Measurements from ENCODE around the gene ATP8A1.

ATP8A1 gene

DNA sequence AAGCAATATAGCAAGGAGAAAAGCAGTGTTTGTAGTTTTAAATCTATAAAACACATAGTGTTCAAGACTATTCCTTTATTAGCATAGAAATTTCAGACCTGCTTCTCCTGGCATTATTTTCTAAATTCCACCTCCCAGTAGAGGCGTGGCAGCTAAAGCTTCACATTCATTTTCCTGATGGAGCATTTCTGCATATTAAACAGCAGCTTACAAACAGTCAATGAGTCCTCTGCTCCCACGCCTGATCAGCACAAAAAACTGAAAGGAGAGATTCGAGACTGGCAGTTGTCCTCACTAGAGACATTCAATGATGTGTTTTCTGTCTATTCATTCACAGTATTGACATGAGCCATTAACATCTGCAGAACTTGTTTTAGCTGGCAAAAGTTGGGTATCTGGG, 198.2 kb downstream of the ATP8A1 start:
- no peak overlapping the region for H3K4me3 ChIP-seq (ENCODE audit: low read length)
- H3K36me3 ChIP-seq (replicated peaks; ENCODE audit: low read depth, low read length): peaks cover 27% of the 10 kb centered on the region
- H3K27ac ChIP-seq (ENCODE audit: low read length): peak overlapping the region; percentile 21
- no peaks in the 10 kb centered on the region for H3K27me3 ChIP-seq (ENCODE audit: low read depth, low read length)
- H3K9me3 ChIP-seq (ENCODE audit: insufficient read depth, low read length): peaks cover 4% of the 10 kb centered on the region
- H2AFZ ChIP-seq (ENCODE audit: low read depth, low read length): no peak overlapping the region
- no peak overlapping the region for H3K9ac ChIP-seq (ENCODE audit: low read length)
- H3K4me2 ChIP-seq (ENCODE audit: low read length): peak overlapping the region; percentile 11; the same call in 1 of the 2 replicates
- H4K20me1 ChIP-seq (ENCODE audit: insufficient read depth, low read length): no peaks in the 10 kb centered on the region
- H3K4me1 ChIP-seq (ENCODE audit: low read length): peaks cover 55% of the 10 kb centered on the region
- TF ChIP-seq, protein P1, sequence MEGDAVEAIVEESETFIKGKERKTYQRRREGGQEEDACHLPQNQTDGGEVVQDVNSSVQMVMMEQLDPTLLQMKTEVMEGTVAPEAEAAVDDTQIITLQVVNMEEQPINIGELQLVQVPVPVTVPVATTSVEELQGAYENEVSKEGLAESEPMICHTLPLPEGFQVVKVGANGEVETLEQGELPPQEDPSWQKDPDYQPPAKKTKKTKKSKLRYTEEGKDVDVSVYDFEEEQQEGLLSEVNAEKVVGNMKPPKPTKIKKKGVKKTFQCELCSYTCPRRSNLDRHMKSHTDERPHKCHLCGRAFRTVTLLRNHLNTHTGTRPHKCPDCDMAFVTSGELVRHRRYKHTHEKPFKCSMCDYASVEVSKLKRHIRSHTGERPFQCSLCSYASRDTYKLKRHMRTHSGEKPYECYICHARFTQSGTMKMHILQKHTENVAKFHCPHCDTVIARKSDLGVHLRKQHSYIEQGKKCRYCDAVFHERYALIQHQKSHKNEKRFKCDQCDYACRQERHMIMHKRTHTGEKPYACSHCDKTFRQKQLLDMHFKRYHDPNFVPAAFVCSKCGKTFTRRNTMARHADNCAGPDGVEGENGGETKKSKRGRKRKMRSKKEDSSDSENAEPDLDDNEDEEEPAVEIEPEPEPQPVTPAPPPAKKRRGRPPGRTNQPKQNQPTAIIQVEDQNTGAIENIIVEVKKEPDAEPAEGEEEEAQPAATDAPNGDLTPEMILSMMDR (IDR thresholded peaks at IDR 0.05; ENCODE audit: low read depth, low read length): no peak
- no peak for TF ChIP-seq EZH2phosphoT487 (IDR thresholded peaks at IDR 0.05; ENCODE audit: low read depth)
- H3K79me2 ChIP-seq (ENCODE audit: low read length): no peaks in the 10 kb centered on the region

DNA sequence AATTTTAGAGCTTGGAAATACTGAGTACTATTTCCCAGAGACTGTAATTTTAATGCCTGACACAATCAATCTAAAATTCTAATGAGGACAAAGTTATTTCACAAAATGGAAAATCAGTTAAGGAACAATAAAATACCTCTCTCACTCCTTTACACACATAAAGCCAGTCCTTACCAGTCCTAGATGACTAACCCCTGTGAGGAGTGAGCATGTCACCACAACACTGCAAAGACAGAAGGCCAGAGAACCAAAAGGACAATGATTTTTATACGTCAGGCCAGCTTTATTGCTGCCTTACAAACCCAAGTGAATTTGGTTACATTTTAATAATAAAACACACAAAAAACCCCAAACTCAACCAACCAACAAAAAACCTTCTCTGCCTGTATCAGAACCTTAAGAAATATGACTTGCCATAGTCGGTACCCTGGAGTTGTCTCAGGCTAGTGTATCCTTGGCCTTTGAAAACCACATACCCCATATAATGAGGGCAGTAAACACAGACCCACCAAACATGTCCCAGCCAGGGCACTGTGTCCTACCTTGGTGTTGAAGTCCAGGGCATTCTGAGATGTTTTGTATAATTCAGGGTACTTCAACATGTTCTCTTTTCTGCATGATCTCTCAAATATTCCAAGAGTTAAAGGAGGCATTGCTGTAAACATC, 202.0 kb downstream of the ATP8A1 start:
- Histone ChIP-seq H3K27ac (ENCODE audit: low read length) (peak overlapping the region; percentile 96; the same call in 1 of the 2 replicates), H3K4me2 (ENCODE audit: low read length) (no peak overlapping the region), H3K36me3 (replicated peaks; ENCODE audit: low read depth, low read length) (peaks cover 15% of the 10 kb centered on the region), H3K4me3 (ENCODE audit: low read length) (no peak overlapping the region), H3K27me3 (ENCODE audit: low read depth, low read length) (no peaks in the 10 kb centered on the region), H2AFZ (ENCODE audit: low read depth, low read length) (no peak overlapping the region), H4K20me1 (ENCODE audit: insufficient read depth, low read length) (no peaks in the 10 kb centered on the region), H3K9me3 (ENCODE audit: insufficient read depth, low read length) (no peaks in the 10 kb centered on the region), H3K79me2 (ENCODE audit: low read length) (no peaks in the 10 kb centered on the region), H3K9ac (ENCODE audit: low read length) (peak overlapping the region; percentile 67; the same call in 1 of the 2 replicates), H3K4me1 (ENCODE audit: low read length) (peaks cover 62% of the 10 kb centered on the region)
- TF ChIP-seq EZH2phosphoT487 (IDR thresholded peaks at IDR 0.05; ENCODE audit: low read depth): no peak
- TF ChIP-seq, protein P1 (IDR thresholded peaks at IDR 0.05; ENCODE audit: low read depth, low read length): no peak

DNA sequence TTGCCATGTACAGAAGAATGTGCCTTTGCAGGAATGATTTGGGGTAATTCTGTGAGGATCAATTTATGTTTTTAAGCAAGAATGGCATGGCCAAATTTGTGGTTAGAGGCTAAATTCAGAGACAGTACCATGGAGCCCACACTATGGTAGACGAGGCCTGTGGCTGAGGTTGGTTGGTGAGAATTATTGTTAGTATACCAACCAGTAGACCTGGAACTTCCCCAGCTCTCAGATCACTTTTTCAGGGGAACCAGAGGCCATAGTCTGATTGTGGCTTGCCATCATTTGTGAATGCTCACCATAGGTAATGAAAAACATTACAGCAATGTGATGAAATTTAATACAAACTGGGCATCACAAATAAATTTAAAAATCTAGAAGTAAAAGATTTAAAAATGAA, 203.3 kb downstream of the ATP8A1 start:
- peak overlapping the region; percentile 65; the same call in 1 of the 2 replicates for H2AFZ ChIP-seq (ENCODE audit: low read depth, low read length)
- H3K4me1 ChIP-seq (ENCODE audit: low read length): peaks cover 51% of the 10 kb centered on the region
- peak overlapping the region; percentile 81 for H3K4me2 ChIP-seq (ENCODE audit: low read length)
- no peaks in the 10 kb centered on the region for H4K20me1 ChIP-seq (ENCODE audit: insufficient read depth, low read length)
- H3K9ac ChIP-seq (ENCODE audit: low read length): peak overlapping the region; percentile 67
- TF ChIP-seq, protein P1 (IDR thresholded peaks at IDR 0.05; ENCODE audit: low read depth, low read length): no peak
- TF ChIP-seq EZH2phosphoT487 (IDR thresholded peaks at IDR 0.05; ENCODE audit: low read depth): no peak
- H3K27ac ChIP-seq (ENCODE audit: low read length): peak overlapping the region; percentile 96
- H3K27me3 ChIP-seq (ENCODE audit: low read depth, low read length): no peaks in the 10 kb centered on the region
- H3K9me3 ChIP-seq (ENCODE audit: insufficient read depth, low read length): no peaks in the 10 kb centered on the region
- no peaks in the 10 kb centered on the region for H3K79me2 ChIP-seq (ENCODE audit: low read length)
- peaks cover 11% of the 10 kb centered on the region for H3K36me3 ChIP-seq (replicated peaks; ENCODE audit: low read depth, low read length)
- H3K4me3 ChIP-seq (ENCODE audit: low read length): peak overlapping the region; percentile 50

DNA sequence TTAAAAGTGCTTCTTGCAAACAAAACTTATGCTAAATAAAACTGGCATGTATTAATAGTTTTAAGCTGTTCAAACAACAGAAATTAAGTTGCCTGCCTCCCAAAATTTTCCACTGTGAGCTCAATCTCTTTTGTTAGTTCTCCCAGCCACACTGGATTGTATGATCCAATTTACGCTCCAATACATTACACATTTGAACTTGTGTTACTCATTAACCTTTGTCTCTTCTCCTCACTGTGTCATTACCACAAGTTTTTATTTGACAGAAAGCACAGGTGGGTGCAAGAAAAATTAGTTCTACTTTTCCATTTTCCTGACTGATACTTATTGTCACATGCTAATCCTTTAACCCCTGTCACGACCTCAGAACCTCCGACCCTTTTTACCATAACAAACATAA, 204.1 kb downstream of the ATP8A1 start:
- 0 out of 2 replicates have a peak overlapping the region, but pooled peaks have one; percentile 10 for H2AFZ ChIP-seq (ENCODE audit: low read depth, low read length)
- H3K9me3 ChIP-seq (ENCODE audit: insufficient read depth, low read length): no peaks in the 10 kb centered on the region
- H3K9ac ChIP-seq (ENCODE audit: low read length): peak overlapping the region; percentile 67
- no peaks in the 10 kb centered on the region for H3K27me3 ChIP-seq (ENCODE audit: low read depth, low read length)
- no peaks in the 10 kb centered on the region for H3K79me2 ChIP-seq (ENCODE audit: low read length)
- no peaks in the 10 kb centered on the region for H4K20me1 ChIP-seq (ENCODE audit: insufficient read depth, low read length)
- H3K27ac ChIP-seq (ENCODE audit: low read length): peak overlapping the region; percentile 96
- H3K36me3 ChIP-seq (replicated peaks; ENCODE audit: low read depth, low read length): peaks cover 9% of the 10 kb centered on the region
- no peak for TF ChIP-seq EZH2phosphoT487 (IDR thresholded peaks at IDR 0.05; ENCODE audit: low read depth)
- TF ChIP-seq, protein P1 (IDR thresholded peaks at IDR 0.05; ENCODE audit: low read depth, low read length): no peak
- peaks cover 43% of the 10 kb centered on the region for H3K4me1 ChIP-seq (ENCODE audit: low read length)
- peak overlapping the region; percentile 50 for H3K4me3 ChIP-seq (ENCODE audit: low read length)
- peak overlapping the region; percentile 81 for H3K4me2 ChIP-seq (ENCODE audit: low read length)

Measured in OCI-LY3 (cell line).